ENCODE results near the gene SEC24B. TPM values are rescaled to one million over a fixed set of nuclear protein-coding genes. Genes with fewer than 3 reads are reported as not detected.

Gene SEC24B

DNA sequence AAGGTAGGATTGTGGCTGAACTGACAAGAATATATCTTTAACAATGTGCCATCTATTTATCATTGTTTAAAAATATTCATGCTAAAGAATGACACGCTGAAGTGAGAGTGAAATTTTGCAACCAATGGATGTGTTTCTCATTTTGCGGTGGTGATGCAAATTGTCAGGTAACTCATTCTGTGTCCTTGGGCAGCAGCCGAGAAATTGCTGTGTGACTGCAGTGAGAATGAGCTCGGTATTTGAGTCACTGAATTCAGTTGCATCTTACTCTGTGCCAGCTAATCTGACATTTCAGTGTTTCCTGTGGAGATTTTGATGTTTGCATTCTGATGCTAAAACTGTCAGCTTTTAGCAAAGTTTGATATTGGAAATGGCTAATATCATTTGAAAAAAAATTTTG is 154.6 kb downstream of the SEC24B start:
- no peak overlapping the region for H2BK5ac ChIP-seq (ENCODE audit: low read length)
- H3K4me3 ChIP-seq (ENCODE audit: low read length in 2 of 2), result no peak overlapping the region
- no peak overlapping the region for H2AFZ ChIP-seq (ENCODE audit: low read length)
- no peak overlapping the region for H4K91ac ChIP-seq (ENCODE audit: low read depth, low read length, poor library complexity)
- no peak overlapping the region for H3K9ac ChIP-seq (ENCODE audit: low read depth, low read length, poor library complexity)
- H2AK5ac ChIP-seq (ENCODE audit: low read depth, low read length), result no peak overlapping the region
- no peak overlapping the region for H3K4ac ChIP-seq (ENCODE audit: low read length)
- H3K27ac ChIP-seq (replicated peaks; ENCODE audit: low read length), result no peak overlapping the region
- H3K18ac ChIP-seq (ENCODE audit: low read length), result no peak overlapping the region
- no peaks in the 10 kb centered on the region for H3K4me1 ChIP-seq (ENCODE audit: control insufficient read depth in 2 of 2, insufficient read depth in 1 of 2, low read depth in 1 of 2, low read length in 2 of 2)
- H2BK12ac ChIP-seq (ENCODE audit: low read length), result no peak overlapping the region
- no peak overlapping the region for H2BK15ac ChIP-seq (ENCODE audit: low read length)
- H3K14ac ChIP-seq (ENCODE audit: low read length), result no peak overlapping the region
- no peaks in the 10 kb centered on the region for H3K9me3 ChIP-seq (replicated peaks in 1 of 2; ENCODE audit: control insufficient read depth in 2 of 2, insufficient read depth in 1 of 2, low read depth in 1 of 2, low read length in 2 of 2)
- H2BK120ac ChIP-seq (ENCODE audit: low read depth, low read length), result no peak overlapping the region
- no peaks in the 10 kb centered on the region for H3K27me3 ChIP-seq (ENCODE audit: control insufficient read depth in 3 of 3, insufficient read depth in 3 of 3, low read depth in 1 of 3, low read length in 3 of 3)
- no peaks in the 10 kb centered on the region for H3K36me3 ChIP-seq (replicated peaks in 1 of 2; ENCODE audit: control insufficient read depth in 2 of 2, insufficient read depth in 2 of 2, low read length in 2 of 2)
- no peak overlapping the region for H4K8ac ChIP-seq (ENCODE audit: low read depth, low read length)
- WGBS, 2 donors (ENCODE audit: extremely low coverage in 2 of 2, insufficient read length in 2 of 2, insufficient replicate concordance in 1 of 2), result no CpG with 5 or more reads among the region's 4 CpGs
- no peak overlapping the region for H3K23ac ChIP-seq (ENCODE audit: low read depth, low read length, poor library complexity)
- peaks cover 2% of the 10 kb centered on the region for H3K79me1 ChIP-seq (ENCODE audit: low read depth, low read length)
- no peak for DNase-seq (ENCODE audit: low spot score)
- no peak overlapping the region for H3K4me2 ChIP-seq (ENCODE audit: insufficient read depth, low read length, poor library complexity, severe bottlenecking)

DNA sequence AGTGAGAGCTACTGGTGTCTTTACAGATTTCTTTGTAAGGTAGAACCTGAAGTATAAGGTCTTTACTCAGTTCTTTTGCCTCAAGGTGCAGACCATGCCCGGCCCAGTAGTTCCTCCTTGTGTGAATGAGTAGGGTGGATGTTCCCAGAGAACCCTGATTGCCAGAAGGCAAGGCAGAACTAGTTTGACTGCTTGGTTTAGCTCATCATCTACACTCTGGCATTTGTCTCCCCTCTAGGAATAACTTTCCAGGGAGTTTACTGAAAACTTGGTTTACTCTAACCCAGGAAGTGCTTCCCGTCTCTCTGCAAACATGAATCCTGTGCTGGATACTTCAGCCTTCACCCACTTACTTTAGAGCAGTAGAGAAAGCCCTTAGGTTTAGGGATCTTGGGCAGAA is 155.5 kb downstream of the SEC24B start:
- H3K9me3 ChIP-seq (replicated peaks in 1 of 2; ENCODE audit: control insufficient read depth in 2 of 2, insufficient read depth in 1 of 2, low read depth in 1 of 2, low read length in 2 of 2), result no peaks in the 10 kb centered on the region
- no peak overlapping the region for H3K14ac ChIP-seq (ENCODE audit: low read length)
- no peak overlapping the region for H2BK15ac ChIP-seq (ENCODE audit: low read length)
- no CpG with 5 or more reads among the region's 2 CpGs for WGBS, 2 donors (ENCODE audit: extremely low coverage in 2 of 2, insufficient read length in 2 of 2, insufficient replicate concordance in 1 of 2)
- no peak overlapping the region for H3K23ac ChIP-seq (ENCODE audit: low read depth, low read length, poor library complexity)
- no peak overlapping the region for H3K4me2 ChIP-seq (ENCODE audit: insufficient read depth, low read length, poor library complexity, severe bottlenecking)
- H3K18ac ChIP-seq (ENCODE audit: low read length), result no peak overlapping the region
- H3K9ac ChIP-seq (ENCODE audit: low read depth, low read length, poor library complexity), result no peak overlapping the region
- DNase-seq (ENCODE audit: low spot score), result no peak
- H4K8ac ChIP-seq (ENCODE audit: low read depth, low read length), result no peak overlapping the region
- no peaks in the 10 kb centered on the region for H3K27me3 ChIP-seq (ENCODE audit: control insufficient read depth in 3 of 3, insufficient read depth in 3 of 3, low read depth in 1 of 3, low read length in 3 of 3)
- no peak overlapping the region for H3K4me3 ChIP-seq (ENCODE audit: low read length in 2 of 2)
- no peak overlapping the region for H2BK120ac ChIP-seq (ENCODE audit: low read depth, low read length)
- H2AFZ ChIP-seq (ENCODE audit: low read length), result no peak overlapping the region
- H3K79me1 ChIP-seq (ENCODE audit: low read depth, low read length), result peaks cover 2% of the 10 kb centered on the region
- H2BK5ac ChIP-seq (ENCODE audit: low read length), result no peak overlapping the region
- no peak overlapping the region for H4K91ac ChIP-seq (ENCODE audit: low read depth, low read length, poor library complexity)
- no peak overlapping the region for H2AK5ac ChIP-seq (ENCODE audit: low read depth, low read length)
- no peak overlapping the region for H3K4ac ChIP-seq (ENCODE audit: low read length)
- H2BK12ac ChIP-seq (ENCODE audit: low read length), result no peak overlapping the region
- no peak overlapping the region for H3K27ac ChIP-seq (replicated peaks; ENCODE audit: low read length)
- H3K4me1 ChIP-seq (ENCODE audit: control insufficient read depth in 2 of 2, insufficient read depth in 1 of 2, low read depth in 1 of 2, low read length in 2 of 2), result no peaks in the 10 kb centered on the region
- H3K36me3 ChIP-seq (replicated peaks in 1 of 2; ENCODE audit: control insufficient read depth in 2 of 2, insufficient read depth in 2 of 2, low read length in 2 of 2), result no peaks in the 10 kb centered on the region

DNA sequence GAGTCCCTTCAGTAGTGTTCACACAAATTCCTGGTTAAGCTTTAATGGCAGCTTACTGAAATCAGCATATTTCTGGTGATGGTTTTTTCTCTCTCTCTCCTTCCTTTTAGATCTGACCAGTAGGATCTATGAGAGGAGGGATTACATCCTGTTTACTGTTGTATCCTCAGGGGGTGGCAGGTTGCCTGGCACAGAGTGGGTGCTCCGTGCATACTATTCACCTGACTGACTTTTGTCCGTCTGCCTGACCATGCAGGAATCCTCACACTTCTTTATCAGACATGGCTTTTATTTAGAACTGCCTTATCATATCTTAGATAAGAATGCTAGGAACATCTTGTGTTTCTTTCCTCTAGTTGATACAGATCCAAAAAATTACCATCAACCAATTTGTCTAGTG is 156.0 kb downstream of the SEC24B start:
- Histone ChIP-seq H4K8ac (ENCODE audit: low read depth, low read length) (no peak overlapping the region), H2BK12ac (ENCODE audit: low read length) (no peak overlapping the region), H3K4me2 (ENCODE audit: insufficient read depth, low read length, poor library complexity, severe bottlenecking) (no peak overlapping the region), H3K27me3 (ENCODE audit: control insufficient read depth in 3 of 3, insufficient read depth in 3 of 3, low read depth in 1 of 3, low read length in 3 of 3) (no peaks in the 10 kb centered on the region), H4K91ac (ENCODE audit: low read depth, low read length, poor library complexity) (no peak overlapping the region), H3K18ac (ENCODE audit: low read length) (no peak overlapping the region), H2AK5ac (ENCODE audit: low read depth, low read length) (no peak overlapping the region), H3K9me3 (replicated peaks in 1 of 2; ENCODE audit: control insufficient read depth in 2 of 2, insufficient read depth in 1 of 2, low read depth in 1 of 2, low read length in 2 of 2) (no peaks in the 10 kb centered on the region), H3K4ac (ENCODE audit: low read length) (no peak overlapping the region), H3K9ac (ENCODE audit: low read depth, low read length, poor library complexity) (no peak overlapping the region), H2BK120ac (ENCODE audit: low read depth, low read length) (no peak overlapping the region), H2AFZ (ENCODE audit: low read length) (no peak overlapping the region), H3K23ac (ENCODE audit: low read depth, low read length, poor library complexity) (no peak overlapping the region), H3K4me3 (ENCODE audit: low read length in 2 of 2) (no peak overlapping the region), H3K14ac (ENCODE audit: low read length) (no peak overlapping the region), H3K27ac (replicated peaks; ENCODE audit: low read length) (no peak overlapping the region), H3K36me3 (replicated peaks in 1 of 2; ENCODE audit: control insufficient read depth in 2 of 2, insufficient read depth in 2 of 2, low read length in 2 of 2) (no peaks in the 10 kb centered on the region), H2BK5ac (ENCODE audit: low read length) (no peak overlapping the region), H3K79me1 (ENCODE audit: low read depth, low read length) (peaks cover 2% of the 10 kb centered on the region), H3K4me1 (ENCODE audit: control insufficient read depth in 2 of 2, insufficient read depth in 1 of 2, low read depth in 1 of 2, low read length in 2 of 2) (no peaks in the 10 kb centered on the region), H2BK15ac (ENCODE audit: low read length) (no peak overlapping the region)
- no CpG with 5 or more reads among the region's 2 CpGs for WGBS, 2 donors (ENCODE audit: extremely low coverage in 2 of 2, insufficient read length in 2 of 2, insufficient replicate concordance in 1 of 2)
- DNase-seq (ENCODE audit: low spot score), result no peak

Small RNA genes lying within 50 kb of the gene (small RNA-seq; reads per million reads assigned to genes)
- 128 reads per million, percentile 97 among the genes with 10 or more reads in this experiment for gene MIR576 (ENCODE audit: insufficient read depth)
- gene RN7SL55P (ENCODE audit: insufficient read depth), result not detected
